ENCODE data around the gene CMSS1. TPM values are rescaled to one million over a fixed set of nuclear protein-coding genes. Genes with fewer than 3 reads are reported as not detected.

Gene CMSS1
- total and polyA plus RNA-seq, 2 of the 13 experiments (the other 11 are each of a cell fraction or from before 2014, with no cell fraction given), result 6.4 to 48.7 TPM

- BruUV-seq (replicated peaks), result no TSS peak
- Histone ChIP-seq H3K36me3 (replicated peaks in 1 of 2; ENCODE audit: control insufficient read depth in 1 of 2, insufficient read depth in 2 of 2, low read length in 2 of 2) (no peaks in the 10 kb centered on the region), H3K4me3 (replicated peaks in 1 of 3; ENCODE audit: insufficient read depth in 1 of 3, low read depth in 2 of 3, low read length in 3 of 3) (no peak overlapping the region), H3K27me3 (ENCODE audit: control insufficient read depth in 1 of 2, insufficient read depth in 2 of 2, low read length in 2 of 2) (no peaks in the 10 kb centered on the region), H3K4me1 (ENCODE audit: insufficient read depth, low read length) (peaks cover 11% of the 10 kb centered on the region), H3K9ac (ENCODE audit: insufficient read depth, low read depth, low read length) (no peak overlapping the region), H4K20me1 (ENCODE audit: insufficient read depth, low read length) (no peaks in the 10 kb centered on the region), H3K4me2 (ENCODE audit: low read depth, low read length) (no peak overlapping the region), H3K27ac (ENCODE audit: extremely low read length, insufficient read depth, low read length) (no peak overlapping the region), H2AFZ (ENCODE audit: low read length) (no peak overlapping the region), H3K79me2 (ENCODE audit: insufficient read depth, low read length) (no peaks in the 10 kb centered on the region), H3K9me3 (ENCODE audit: low read length) (no peaks in the 10 kb centered on the region)
- 100% methylated on average over 2 of the region's 2 CpGs for WGBS (ENCODE audit: low lambda C conversion rate)
- in situ Hi-C loops (cut with HindIII; ENCODE audit: extremely low pct_ligation_motif_present, low pct_unique_long_range_greater_than_20kb), result no loop called here
- no peak for TF ChIP-seq CEBPZ (IDR thresholded peaks at IDR 0.05; ENCODE audit: low read length)
- no peak for TF ChIP-seq KLF9 (CRISPR knock-in tag; IDR thresholded peaks at IDR 0.05; ENCODE audit: low read depth)
- ChIA-PET POLR2A (no interaction called here), CTCF (ENCODE audit: low intra/inter-chr PET ratio, low total read pairs) (no interaction called here)
- intact Hi-C loops (cut with micrococcal nuclease; ENCODE audit: unreplicated experiment), result no loop called here
- FAIRE-seq, result peak; percentile 26
- no peak for DNase-seq (ENCODE audit: low spot score)
- no peak for ATAC-seq
These were observed 157.3 kb downstream of the CMSS1 start for GRCh38 chr3:99974989-99975388.

GRCh38 chr3:99976584-99976983 lies 158.9 kb downstream of the CMSS1 start:
- no peak for DNase-seq (ENCODE audit: low spot score)
- Histone ChIP-seq H3K27ac (ENCODE audit: extremely low read length, insufficient read depth, low read length) (no peak overlapping the region), H3K9ac (ENCODE audit: insufficient read depth, low read depth, low read length) (no peak overlapping the region), H4K20me1 (ENCODE audit: insufficient read depth, low read length) (no peaks in the 10 kb centered on the region), H2AFZ (ENCODE audit: low read length) (no peak overlapping the region), H3K4me3 (replicated peaks in 1 of 3; ENCODE audit: insufficient read depth in 1 of 3, low read depth in 2 of 3, low read length in 3 of 3) (no peak overlapping the region), H3K36me3 (replicated peaks in 1 of 2; ENCODE audit: control insufficient read depth in 1 of 2, insufficient read depth in 2 of 2, low read length in 2 of 2) (no peaks in the 10 kb centered on the region), H3K9me3 (ENCODE audit: low read length) (no peaks in the 10 kb centered on the region), H3K4me2 (ENCODE audit: low read depth, low read length) (no peak overlapping the region), H3K27me3 (ENCODE audit: control insufficient read depth in 1 of 2, insufficient read depth in 2 of 2, low read length in 2 of 2) (no peaks in the 10 kb centered on the region), H3K79me2 (ENCODE audit: insufficient read depth, low read length) (no peaks in the 10 kb centered on the region), H3K4me1 (ENCODE audit: insufficient read depth, low read length) (peaks cover 11% of the 10 kb centered on the region)
- no peak for ATAC-seq
- ChIA-PET CTCF (ENCODE audit: low intra/inter-chr PET ratio, low total read pairs) (no interaction called here), POLR2A (no interaction called here)
- intact Hi-C loops (cut with micrococcal nuclease; ENCODE audit: unreplicated experiment), result no loop called here
- no TSS peak for BruUV-seq (replicated peaks)
- in situ Hi-C loops (cut with HindIII; ENCODE audit: extremely low pct_ligation_motif_present, low pct_unique_long_range_greater_than_20kb), result no loop called here
- FAIRE-seq, result no peak
- no peak for TF ChIP-seq NR2F1 (CRISPR knock-in tag; IDR thresholded peaks at IDR 0.05)
- no peak for TF ChIP-seq TCF7L2 (IDR thresholded peaks at IDR 0.05; ENCODE audit: low read depth, low read length)
- TF ChIP-seq ZNF460 (CRISPR knock-in tag; IDR thresholded peaks at IDR 0.05; ENCODE audit: borderline replicate concordance), result no peak
- no peak for TF ChIP-seq ZNF557 (CRISPR knock-in tag; IDR thresholded peaks at IDR 0.05)
- no peak for TF ChIP-seq ATF1 (CRISPR knock-in tag; IDR thresholded peaks at IDR 0.05)
- TF ChIP-seq CC2D1A (CRISPR knock-in tag; IDR thresholded peaks at IDR 0.05), result no peak
- no peak for TF ChIP-seq TARDBP (CRISPR knock-in tag; IDR thresholded peaks at IDR 0.05)
- no peak for TF ChIP-seq ZGPAT (CRISPR knock-in tag; IDR thresholded peaks at IDR 0.05)
- TF ChIP-seq ZNF275 (CRISPR knock-in tag; IDR thresholded peaks at IDR 0.05; ENCODE audit: borderline replicate concordance), result no peak
- no peak for TF ChIP-seq NONO (IDR thresholded peaks at IDR 0.05)
- no peak for TF ChIP-seq NONO (CRISPR knock-in tag; conservative IDR thresholded peaks at IDR 0.05)
- no peak for TF ChIP-seq HOXA5 (CRISPR knock-in tag; IDR thresholded peaks at IDR 0.05)
- no peak for TF ChIP-seq KDM6A (CRISPR knock-in tag; IDR thresholded peaks at IDR 0.05; ENCODE audit: low read depth)
- TF ChIP-seq HDAC1 (CRISPR knock-in tag; IDR thresholded peaks at IDR 0.05), result no peak

Measured in HepG2 (cell line).